HG03097 (cell line): ENCODE results near the gene BTBD19.
"Not testable (repeated sequence)": the region's sequence is repeated elsewhere in the genome, so short reads cannot be mapped to it uniquely, and the experiment has no call there.

ENCODE experiments used
- ATAC-seq: cut with Tn5 transposase; IDR thresholded peaks from one replicate; pipeline ENCODE4 v1.9.1; 2021; ENCODE audit not compliant: unreplicated experiment, low FRiP score

Gene BTBD19

DNA sequence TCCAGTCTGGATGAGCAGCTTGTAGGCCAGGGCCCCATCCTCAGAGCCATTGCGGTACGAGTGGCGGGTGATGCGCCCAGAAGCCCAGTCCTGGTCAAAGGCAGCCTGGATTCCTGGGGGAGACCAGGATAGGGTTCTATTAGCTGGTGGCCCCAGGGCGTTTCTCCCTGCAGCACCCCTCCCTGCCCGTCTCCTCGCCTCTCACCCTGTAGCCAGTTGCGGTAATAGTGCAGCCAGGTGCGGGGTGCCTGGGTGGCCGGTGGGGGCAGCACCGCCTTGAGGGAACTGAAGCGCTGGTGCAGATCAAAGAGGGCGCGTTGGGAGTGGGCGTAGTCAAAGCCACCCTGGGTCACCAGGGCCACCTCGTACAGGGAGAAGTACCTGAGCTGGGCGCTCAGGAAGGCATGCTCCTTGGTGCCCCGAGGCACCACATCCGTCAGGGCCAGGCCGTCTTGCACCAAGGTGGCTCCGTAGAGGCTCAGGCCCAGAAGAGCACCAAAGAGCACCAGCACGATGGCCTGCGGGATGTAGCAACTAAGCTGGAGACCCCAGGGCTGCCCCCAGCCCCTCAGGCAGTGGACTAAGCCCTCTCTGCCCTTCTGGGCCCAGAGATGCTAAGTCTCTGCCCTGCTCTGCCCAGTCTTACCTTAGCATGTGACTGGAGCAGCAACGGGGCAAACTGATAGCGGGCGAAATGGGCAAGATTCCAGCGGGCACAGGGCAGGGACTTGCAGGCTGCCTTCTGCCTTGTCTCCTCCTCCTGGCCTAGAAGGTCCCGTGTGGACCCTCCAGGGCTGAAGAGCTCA, 19.1 kb downstream of the BTBD19 start:
- ATAC-seq = no peak

DNA sequence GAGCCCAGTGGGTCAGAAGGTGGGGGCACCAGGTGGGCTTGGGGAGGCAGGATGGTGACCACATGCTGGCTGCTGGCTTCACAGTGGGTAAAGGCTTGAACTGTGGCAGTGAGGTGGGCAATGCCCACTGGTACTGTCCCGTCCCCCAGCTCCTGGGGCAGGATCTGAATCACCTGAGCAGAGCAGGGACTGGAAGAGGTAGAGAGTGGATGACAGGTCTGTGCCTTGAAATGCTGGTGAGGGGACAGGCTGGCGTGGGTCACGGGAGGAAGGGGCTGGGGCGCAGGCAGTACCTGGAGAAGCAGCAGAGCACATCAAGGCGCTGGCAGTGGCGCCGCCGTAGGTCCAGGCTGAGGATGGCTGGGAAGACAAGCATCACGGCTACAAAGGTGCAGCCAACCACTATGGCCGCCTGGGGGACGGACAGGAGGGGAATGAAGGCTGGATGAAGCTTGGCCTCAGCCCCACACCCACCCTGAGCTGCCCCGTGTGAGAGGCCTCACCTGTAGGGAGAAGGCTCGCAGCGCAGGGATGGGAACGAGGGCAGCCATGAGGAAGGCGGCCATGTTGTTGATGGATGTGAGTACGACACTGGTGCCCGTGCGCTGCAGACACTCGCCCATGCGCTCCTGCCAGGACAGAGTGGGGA, 19.8 kb downstream of the BTBD19 start:
- no peak for ATAC-seq

DNA sequence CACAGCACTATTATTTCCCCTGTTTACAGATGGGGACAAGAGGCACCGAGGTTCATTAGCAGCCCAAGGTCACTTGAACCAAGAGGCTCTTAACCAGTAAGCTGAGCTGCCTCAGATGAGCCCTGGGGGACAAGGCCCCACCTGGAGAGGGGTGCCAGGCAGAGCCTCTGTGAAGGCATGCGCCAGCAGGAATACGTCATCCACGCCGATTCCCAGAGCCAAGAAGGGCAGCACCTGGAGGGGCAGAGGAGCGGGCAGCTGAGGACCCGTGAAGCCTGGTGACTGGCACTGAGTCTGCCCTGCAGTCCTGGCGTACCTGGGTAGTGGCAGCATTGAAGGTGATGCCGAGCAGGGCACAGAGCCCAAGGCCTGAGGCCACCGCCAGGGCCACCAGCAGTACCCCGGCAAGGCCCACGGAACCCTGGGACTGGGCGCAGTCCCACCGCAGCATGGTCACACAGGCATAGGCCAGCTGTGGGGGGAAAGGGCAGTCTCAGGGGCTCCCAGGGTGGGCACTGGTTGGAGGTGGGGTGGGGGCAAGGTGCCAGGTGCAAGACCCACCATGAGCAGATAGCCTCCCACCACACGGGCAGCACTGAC, 20.6 kb downstream of the BTBD19 start:
- ATAC-seq = no peak

DNA sequence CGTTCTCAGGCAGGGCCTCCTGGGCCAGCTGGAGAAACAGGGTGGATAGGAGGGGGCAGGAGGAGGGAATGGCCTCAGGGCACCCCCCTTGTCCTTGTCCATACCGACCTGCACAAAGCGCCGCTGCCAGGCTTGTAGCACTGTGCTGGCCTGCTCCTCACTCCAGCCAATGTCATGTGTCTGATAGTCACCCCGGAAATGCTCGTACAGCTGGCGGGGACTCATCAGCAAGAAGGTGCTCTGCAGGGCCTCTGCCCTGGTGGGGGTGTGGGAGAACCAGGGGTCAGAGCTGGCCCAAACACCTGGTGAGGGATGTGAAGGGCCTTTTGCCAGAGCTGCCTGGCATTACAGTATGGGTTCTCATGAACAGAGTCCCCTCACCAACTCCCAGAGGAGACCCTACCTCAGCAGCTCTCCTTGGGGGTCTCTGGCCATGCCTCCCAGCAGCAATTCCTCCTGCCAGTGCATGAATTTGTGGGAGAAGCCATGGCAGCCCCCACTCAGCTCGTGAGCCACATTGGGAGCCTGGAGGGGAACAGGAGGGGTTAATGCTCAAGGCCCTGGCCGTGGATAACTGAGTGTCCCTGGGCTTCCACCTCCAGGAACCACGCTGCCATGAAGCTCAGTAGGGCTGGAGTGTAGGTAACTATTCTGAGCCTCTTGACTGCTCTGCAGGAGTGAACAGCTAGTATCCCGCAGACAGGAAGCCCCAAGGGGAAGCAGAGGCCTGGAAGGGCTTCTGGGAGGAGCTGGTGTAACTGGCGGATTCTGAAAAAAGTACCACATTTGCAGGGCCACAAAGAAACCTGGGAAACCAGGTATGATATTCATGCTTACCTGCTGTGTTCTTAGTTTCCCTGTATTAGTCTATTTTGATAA, 21.4 kb downstream of the BTBD19 start:
- no peak for ATAC-seq

DNA sequence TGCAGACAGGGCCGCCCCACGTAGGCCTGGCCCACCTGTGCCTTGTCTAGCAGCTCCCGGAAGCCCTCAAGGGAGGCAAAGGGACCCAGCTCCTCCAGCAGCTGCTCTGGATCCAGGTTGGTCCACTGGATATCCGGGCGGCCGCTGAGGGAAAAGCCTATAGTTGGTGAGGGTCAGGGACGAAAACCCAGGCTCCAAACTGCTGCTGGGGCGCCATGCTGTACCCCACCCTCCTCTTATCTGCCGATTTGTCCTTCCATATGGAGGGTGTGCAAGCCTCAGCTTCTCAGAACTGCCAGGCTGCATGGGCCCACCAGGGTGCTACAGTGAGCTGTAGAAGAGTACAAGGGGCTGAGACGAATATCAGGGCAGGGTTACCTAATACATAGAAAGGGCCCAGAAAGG, 22.6 kb downstream of the BTBD19 start:
- ATAC-seq = no peak

DNA sequence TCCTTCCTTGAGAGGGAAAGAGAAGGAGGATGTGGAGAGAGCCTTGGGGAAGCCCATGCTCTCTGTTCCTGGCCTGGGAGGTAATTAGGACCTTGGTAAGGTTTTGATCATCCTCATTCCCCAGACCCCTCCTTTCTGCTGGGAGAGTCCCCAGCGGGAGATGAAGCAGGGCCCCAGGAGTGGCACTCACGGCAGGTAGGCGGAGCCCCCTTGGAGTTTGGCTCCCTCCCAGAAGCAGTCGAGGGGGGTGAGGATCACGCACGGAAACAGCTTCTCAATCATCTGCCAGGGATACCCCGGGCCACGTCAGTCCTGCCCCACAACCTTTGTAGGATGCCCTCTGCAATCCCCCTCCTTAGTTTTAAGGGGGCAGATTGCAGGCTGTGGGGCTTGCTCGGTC, 23.2 kb downstream of the BTBD19 start:
- no peak for ATAC-seq

DNA sequence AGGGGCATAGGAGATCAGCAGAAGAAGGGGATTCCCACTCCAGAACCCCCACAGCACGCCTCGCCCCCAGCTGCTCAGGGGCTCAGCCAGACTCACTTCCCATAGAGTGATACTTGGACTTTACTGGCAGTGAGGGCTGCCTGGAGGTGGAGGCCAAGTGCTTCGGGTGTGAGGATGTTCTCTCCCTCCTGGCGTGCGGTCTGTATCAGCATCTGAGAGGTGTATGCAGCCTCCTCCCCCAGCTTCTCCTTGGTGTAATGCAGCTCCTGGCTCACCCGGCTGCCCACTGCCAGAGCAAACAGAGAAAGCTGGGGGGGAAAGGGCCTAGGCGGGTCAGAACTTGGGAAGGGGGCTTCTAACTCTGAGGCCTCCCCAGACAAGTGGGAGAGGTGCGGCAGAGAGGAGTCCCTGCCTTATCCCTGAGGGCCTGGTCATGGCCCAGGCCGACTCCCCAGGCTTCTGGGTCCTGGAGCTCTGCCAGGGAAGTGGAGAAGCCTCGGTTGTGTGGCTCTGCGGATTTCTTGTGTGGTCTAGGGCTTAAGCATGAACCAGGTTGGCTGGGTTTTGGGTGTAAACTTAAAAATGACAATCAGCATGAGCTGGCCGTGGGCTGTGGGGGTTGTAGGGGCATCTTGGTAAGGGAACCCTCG, 23.9 kb downstream of the BTBD19 start:
- ATAC-seq = no peak

DNA sequence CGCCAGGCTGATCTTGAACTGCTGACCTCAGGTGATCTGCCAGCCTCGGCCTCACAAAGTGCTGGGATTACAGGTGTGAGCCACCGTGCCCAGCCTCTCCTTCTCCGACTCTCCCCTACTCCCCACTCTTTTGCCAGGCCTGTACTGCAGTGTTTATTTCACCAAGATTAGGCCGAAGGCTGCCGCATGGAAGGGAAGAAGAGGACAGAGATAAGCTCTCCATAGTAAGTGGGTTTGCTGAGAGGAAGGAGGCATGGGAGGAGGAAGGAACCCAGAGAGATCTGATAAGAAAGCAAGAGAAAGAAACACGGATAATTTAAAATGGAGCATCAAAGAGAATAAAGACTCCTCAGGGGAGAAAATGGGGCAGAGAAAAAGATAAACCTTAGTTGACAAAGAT, 26.0 kb downstream of the BTBD19 start:
- ATAC-seq = no peak

DNA sequence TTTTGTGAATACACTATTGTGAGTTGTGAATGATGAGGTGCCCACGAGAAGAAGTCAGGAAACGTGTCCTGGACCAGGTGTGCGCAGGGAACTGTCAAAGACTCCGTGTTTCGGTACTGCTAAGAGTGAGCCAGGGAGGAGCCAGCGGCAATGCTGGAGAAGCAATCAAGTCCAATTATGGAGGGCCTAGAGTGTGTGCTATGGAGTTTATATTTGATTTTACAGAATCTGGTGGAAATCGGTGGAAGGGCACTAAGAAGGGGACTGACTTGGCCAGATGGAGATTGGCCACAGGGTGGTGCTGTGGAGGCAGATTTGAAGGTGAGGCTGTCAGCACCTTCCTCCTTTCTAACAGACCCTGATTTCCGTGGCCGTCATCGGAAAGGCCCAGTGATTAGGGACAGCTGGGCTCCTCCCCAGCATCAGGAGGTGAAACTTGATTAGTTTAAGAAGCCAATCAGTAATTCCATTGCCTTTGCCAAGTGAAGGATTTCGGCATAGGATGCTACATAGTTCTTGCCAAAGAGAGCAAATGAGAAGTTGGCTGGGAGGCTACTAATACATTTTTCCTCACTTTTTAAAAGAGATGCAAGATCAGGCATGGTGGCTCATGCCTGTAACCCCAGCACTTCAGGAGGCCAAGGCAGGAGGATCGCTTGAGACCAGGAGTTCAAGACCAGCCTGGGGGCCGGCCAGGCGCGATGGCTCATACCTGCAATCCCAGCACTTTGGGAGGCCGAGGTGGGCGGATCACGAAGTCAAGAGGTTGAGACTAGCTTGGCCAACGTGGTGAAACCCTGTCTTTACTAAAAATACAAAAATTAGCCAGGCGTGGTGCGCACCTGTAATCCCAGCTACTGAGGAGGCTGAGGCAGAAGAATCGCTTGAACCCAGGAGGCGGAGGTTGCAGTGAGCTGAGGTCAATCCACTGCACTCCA, 27.7 kb downstream of the BTBD19 start:
- ATAC-seq = no peak

DNA sequence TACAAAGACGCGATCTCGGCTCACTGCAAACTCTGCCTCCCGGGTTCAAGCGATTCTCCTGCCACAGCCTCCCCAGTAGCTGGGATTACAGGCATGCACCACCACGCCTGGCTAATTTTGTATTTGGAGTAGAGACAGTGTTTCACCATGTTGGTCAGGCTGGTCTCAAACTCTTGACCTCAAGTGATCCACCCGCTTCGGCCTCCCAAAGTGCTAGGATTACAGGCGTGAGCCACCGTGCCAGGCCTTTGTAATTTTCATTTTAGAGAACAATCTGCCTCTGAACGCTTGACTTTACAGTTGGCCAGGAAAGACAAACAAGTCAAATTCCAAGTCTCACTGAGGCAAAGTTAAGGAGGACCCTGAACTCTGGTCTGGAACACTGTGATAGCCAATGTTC, 30.0 kb downstream of the BTBD19 start:
- not testable (repeated sequence) for ATAC-seq

DNA sequence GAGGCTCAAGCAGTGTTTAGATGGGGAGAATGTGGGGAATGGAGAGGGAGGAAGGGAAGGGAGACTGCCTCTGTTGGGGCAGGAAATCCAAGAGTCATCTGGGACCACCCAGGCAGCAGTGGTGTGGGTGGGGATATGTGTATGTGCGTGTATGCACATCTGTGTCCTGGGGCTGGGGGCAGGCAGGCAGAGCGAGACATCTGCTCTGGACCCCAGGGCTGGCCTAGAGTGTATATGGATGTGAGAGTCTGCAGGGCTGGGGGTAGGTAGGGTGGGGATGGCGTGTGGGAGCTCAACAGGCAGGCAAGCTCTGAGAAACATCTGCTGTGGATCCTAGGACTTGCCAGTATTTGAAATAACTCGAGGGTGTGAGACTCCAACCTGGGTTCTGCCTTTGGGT, 31.3 kb downstream of the BTBD19 start:
- ATAC-seq = no peak

DNA sequence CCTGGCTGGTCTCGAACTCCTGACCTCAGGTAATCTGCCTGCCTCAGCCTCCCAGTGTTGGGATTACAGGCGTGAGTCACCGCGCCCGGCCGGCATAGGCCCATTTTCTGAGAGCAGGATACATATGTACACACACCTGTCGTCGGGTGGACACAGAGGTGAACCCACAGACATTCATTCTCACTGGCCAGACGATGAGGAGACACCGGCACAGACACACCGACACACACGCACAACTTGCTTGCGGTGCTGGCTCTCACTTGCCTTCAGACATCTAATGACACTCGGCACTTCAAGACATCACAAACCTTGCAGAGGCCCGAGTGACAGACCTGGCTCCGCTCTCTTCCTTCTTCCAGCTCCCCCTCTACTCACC, 34.2 kb downstream of the BTBD19 start:
- no peak for ATAC-seq

DNA sequence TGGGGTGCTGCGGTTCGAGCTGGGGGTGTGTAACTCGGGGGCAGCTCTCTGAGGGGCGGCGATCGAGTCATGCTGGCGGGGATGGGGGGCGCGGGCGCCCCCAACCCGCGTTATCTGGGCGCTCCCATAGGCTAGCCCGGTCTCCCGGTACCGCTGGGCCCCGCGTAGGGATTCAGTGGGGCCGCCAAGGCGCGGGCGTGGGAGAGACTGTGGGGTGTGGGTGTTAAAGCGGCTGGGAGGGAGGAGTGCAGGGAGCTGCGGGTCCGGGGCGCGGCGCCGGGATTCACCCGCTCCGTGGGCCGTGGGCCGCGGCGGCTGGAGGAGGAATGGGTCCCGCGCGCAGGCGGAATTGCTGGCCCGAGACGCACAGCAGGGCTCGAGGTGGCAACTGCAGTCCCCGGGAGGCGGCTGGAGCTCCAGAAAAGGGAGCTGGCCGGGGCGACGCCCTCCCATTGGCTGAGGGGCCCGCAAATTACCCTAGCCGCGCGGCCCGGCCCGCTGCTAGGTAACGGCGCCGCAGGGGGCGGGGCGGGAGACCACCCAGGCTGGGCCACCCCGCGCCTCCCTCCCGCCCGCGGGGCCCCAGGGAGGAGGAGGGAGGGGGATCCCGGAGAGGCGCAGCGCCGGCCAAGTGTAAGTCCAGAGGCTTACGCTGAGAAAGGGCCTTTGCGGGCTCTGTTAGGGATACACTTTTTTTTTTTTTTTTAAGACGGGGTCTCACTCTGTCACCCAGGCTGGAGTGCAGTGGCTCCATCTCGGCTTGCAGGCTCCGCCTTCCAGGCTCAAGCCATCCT, 34.7 kb downstream of the BTBD19 start, which contains the start of gene PTCH2:
Gene PTCH2 (minus strand): TSS at position 392 of the 794 bp plus-strand sequence. CDS start 321 bp downstream, at position 71.
- no peak for ATAC-seq

DNA sequence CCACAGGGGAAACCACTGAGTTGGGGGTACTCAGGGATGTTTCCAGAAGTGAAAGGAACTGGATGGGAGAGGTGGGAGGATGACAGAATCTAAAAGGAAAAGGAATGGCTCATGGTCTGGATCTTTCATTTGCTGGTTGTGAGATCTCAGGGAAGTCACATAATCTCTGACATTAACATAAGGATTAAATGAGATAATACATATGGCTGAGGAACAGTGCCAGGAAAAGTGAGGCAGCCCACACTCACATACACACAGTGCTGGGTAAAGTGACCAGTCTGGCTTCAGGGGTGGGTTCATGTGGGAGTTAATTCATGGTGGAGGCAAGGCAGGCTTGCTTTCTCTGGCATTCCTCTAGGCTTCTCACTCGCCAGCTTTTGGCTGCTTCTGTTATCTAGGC, 38.7 kb downstream of the BTBD19 start:
- ATAC-seq = no peak

DNA sequence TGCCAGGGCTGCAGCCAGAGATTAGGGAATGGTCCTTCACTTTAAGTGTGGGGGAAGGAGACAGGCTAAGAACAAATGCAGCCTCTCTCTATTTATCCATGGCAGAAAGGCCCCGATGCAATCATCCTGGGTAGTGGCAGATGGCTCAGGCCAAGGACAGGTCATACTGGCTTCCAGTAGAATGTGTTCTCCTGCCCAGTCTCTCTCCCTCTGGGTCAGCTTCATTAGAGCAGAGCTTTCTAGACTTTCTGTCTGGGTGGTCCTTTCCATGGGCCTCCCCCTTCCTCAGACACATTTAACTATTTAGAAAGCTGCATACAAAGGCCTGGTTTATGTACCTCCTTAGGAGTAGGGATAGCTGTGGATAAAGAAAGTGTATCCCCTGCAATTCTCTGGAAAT, 39.5 kb downstream of the BTBD19 start:
- no peak for ATAC-seq

DNA sequence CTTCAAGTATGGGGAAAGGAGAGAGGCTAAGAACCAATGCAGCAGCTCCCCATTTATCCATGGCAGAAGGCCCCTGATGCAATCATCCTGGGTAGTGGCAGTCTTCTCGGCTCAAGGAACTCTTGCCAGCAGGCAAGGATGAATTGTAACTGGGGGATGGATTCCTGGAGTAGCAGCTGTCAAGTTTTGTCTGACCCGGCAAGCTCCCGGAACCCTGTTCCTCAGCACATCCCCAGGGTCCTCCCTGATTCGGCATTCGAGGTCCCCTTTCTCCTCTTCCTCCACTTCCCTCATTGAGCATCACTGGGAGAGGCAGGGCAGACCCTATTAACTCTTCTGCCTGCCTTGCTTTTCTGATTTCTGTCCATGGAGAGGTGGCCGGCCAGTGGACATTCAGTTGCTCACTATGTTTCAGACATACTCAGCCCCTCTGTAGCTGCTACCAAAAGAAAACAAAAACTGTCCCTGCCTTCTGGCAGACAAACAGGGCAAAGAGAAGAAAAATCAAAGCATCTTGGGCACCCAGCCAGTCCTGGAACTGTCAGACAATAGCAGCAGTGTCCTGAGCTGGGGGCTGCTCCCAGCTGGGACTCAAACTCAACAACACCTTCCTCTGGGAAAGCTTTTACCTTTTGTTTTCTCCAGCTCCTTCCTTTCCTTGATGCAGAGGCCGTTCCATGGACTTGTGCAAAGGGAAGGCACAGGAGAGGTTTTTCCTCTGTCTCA, 40.3 kb downstream of the BTBD19 start:
- ATAC-seq = no peak

DNA sequence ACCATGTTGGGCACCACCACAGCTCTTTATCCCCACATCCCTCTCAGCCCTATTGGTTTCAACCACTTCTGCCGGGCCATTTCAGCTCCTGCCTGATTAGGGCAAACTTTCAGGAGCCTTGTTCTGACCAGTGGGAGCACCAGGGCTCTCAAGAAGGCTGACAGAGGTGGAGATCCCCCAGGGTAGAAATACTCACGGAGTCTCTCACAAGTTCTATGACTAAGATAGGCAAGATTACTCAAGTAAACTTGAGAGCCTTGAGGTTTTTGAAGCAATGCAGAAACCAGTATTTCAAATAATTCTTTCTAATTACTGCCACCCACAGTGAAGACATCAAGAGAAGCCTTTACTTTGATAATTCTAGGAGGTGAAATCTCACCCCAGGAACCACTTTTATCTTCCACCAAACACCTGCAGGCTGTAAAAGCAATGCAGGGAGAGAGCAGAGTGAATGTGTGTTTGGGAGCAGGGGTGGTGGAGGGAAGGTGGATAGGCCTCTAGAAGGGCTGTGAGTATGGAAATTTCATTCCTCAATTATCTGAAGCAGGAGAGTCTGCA, 41.3 kb downstream of the BTBD19 start:
- ATAC-seq = no peak

DNA sequence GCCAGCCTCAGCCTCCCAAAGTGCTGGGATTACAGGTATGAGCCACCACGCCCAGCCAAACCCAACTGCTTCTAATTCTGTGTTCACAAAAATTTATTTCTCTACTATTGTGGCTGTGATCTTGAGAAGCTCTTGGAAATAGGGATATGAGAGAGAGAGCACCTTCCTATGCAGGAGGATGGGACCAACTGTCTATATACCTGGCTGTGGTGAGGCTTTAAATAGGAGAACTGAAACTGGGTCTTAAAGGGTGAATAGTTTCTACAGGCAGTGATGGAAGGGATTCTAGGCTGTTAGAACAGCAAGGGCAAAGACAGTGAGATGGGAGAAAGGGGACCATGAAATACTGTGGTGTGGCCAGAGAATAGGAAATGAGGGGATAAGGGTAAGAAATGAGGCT, 43.0 kb downstream of the BTBD19 start:
- no peak for ATAC-seq
